Measurements from ENCODE around the gene COPS4. TPM values are rescaled to one million over a fixed set of nuclear protein-coding genes. Genes with fewer than 3 reads are reported as not detected.
A peak's percentile ranks its signal among the peaks of the same experiment; 100 is the strongest.
"Not testable (repeated sequence)": the region's sequence is repeated elsewhere in the genome, so short reads cannot be mapped to it uniquely, and the experiment has no call there.

Gene COPS4
- 27.6 and 39.5 TPM in 2 replicates for total RNA-seq

GRCh38 chr4:83034630-83035494 is at the start of gene COPS4:
Gene COPS4 (plus strand): TSS chr4:83035183. CDS start chr4:83035225, 42 bp downstream.
- Histone ChIP-seq H3K4me3 (ENCODE audit: low read depth, low read length) (peak within 1 kb of the TSS; percentile 75), H3K36me3 (ENCODE audit: control insufficient read depth, insufficient read depth, low read length) (no peaks in the 10 kb centered on the region), H3K27me3 (ENCODE audit: control insufficient read depth, insufficient read depth, low read length) (no peaks in the 10 kb centered on the region)
- TF ChIP-seq, protein P1, sequence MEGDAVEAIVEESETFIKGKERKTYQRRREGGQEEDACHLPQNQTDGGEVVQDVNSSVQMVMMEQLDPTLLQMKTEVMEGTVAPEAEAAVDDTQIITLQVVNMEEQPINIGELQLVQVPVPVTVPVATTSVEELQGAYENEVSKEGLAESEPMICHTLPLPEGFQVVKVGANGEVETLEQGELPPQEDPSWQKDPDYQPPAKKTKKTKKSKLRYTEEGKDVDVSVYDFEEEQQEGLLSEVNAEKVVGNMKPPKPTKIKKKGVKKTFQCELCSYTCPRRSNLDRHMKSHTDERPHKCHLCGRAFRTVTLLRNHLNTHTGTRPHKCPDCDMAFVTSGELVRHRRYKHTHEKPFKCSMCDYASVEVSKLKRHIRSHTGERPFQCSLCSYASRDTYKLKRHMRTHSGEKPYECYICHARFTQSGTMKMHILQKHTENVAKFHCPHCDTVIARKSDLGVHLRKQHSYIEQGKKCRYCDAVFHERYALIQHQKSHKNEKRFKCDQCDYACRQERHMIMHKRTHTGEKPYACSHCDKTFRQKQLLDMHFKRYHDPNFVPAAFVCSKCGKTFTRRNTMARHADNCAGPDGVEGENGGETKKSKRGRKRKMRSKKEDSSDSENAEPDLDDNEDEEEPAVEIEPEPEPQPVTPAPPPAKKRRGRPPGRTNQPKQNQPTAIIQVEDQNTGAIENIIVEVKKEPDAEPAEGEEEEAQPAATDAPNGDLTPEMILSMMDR (IDR thresholded peaks at IDR 0.05; ENCODE audit: insufficient read depth, low read length, poor library complexity, severe bottlenecking), result peak; percentile 25
- peak; percentile 98 for DNase-seq (ENCODE audit: low read depth)

DNA sequence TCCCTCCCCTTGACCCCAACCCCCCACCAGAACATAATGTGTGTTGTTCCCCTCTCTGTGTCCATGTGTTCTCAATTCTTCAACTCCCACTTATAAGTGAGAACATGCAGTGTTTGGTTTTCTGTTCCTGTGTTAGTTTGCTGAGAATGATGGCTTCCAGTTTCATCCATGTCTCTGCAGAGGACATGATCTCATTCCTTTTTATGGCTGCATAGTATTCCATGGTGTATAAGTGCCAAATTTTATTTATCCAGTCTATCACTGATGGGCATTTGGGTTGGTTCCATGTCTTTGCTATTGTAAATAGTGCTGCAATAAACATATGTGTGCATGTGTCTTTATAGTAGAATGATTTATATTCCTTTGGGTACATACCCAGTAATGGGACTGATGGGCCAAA is 47.5 kb upstream of the COPS4 start:
- not testable (repeated sequence) for DNase-seq (ENCODE audit: low read depth); H3K36me3 ChIP-seq (ENCODE audit: control insufficient read depth, insufficient read depth, low read length); H3K27me3 ChIP-seq (ENCODE audit: control insufficient read depth, insufficient read depth, low read length); H3K4me3 ChIP-seq (ENCODE audit: low read depth, low read length)

DNA sequence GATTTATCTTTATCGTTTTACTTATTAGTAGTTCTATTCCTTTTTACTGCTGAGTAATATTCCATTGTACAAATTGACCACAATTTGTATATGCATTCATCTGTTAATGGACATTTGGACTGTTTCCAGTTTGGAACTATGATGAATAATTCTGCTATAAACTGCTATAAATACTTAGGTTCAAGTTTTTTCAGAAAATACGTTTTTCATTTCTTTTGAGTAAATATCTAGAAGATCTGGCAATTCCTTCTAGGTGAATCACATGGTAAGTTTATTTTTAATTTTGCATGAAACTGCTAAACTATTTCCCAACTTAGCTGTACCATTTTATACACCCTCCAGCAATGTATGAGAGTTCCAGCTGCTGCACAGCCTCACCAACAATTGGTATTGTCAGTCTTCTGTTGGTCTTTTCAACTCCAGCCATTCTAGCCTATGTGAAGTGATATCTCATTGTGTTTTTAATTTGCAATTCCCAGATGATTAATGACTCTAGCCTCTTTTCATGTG is 46.6 kb upstream of the COPS4 start:
- Histone ChIP-seq H3K4me3 (ENCODE audit: low read depth, low read length) (no peak overlapping the region), H3K27me3 (ENCODE audit: control insufficient read depth, insufficient read depth, low read length) (no peaks in the 10 kb centered on the region), H3K36me3 (ENCODE audit: control insufficient read depth, insufficient read depth, low read length) (no peaks in the 10 kb centered on the region)
- TF ChIP-seq, protein P1 (IDR thresholded peaks at IDR 0.05; ENCODE audit: insufficient read depth, low read length, poor library complexity, severe bottlenecking), result no peak
- DNase-seq (ENCODE audit: low read depth), result no peak

DNA sequence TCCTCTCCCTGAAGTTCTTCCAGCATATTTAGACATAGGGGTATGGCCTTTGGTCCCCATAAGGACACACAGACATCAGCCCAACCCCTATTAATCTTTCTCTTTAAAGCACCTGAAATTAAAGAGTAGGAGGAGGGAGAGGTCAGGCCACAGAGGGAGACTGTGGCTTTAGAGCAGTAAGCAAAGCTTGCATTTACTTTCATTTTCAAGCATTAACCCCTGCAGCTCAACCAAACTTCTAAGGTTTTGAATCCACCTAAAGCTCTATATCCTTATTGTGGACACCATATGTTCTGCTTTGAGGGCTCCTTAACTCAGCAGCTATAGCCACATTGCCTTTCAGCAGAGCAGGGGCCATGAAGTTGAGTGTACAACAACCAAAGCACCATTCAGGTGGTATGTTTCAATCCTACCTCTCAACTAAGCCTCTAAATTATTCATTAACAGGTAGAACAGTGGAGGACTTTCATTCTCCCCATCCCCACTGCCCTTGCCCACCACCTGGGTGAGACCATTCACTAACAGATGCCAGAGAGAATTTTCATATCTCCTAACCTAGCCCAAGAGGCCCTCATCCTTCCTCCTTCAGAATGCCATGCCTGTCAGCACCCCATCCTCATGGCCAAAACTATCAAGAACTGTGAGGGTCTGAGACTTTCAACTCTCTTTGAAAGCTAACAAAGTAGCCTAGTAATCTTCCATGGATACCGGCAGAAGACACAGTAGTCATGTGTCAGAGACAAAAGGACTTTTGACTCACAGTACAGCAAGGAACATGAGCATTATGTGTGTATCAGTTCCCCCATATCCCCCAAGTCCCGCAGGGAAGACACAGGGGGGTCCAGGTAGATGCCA is 45.2 kb upstream of the COPS4 start:
- Histone ChIP-seq H3K27me3 (ENCODE audit: control insufficient read depth, insufficient read depth, low read length) (no peaks in the 10 kb centered on the region), H3K4me3 (ENCODE audit: low read depth, low read length) (no peak overlapping the region), H3K36me3 (ENCODE audit: control insufficient read depth, insufficient read depth, low read length) (no peaks in the 10 kb centered on the region)
- DNase-seq (ENCODE audit: low read depth), result no peak
- TF ChIP-seq, protein P1 (IDR thresholded peaks at IDR 0.05; ENCODE audit: insufficient read depth, low read length, poor library complexity, severe bottlenecking), result no peak

DNA sequence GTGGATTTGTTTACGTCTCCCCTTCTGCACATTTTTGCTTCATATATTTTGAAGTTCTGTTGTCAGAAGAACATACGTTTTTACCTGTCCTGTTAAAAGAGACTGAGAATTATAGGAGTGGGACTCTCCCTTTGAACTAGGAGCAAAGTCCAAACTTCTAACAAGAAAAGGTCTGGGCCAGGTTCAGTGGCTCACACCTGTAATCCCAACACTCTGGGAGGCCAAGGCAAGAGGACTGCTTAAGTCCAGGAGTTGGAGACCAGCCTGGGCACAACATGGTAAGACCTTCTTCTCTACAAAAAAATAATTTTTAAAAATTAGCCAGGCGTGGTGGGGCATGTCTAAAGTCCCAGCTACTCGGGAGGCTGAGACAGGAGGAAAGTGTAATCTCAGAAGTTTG is 40.1 kb upstream of the COPS4 start:
- DNase-seq (ENCODE audit: low read depth), result no peak
- Histone ChIP-seq H3K4me3 (ENCODE audit: low read depth, low read length) (no peak overlapping the region), H3K36me3 (ENCODE audit: control insufficient read depth, insufficient read depth, low read length) (peaks cover 1% of the 10 kb centered on the region), H3K27me3 (ENCODE audit: control insufficient read depth, insufficient read depth, low read length) (no peaks in the 10 kb centered on the region)
- TF ChIP-seq, protein P1 (IDR thresholded peaks at IDR 0.05; ENCODE audit: insufficient read depth, low read length, poor library complexity, severe bottlenecking), result no peak

DNA sequence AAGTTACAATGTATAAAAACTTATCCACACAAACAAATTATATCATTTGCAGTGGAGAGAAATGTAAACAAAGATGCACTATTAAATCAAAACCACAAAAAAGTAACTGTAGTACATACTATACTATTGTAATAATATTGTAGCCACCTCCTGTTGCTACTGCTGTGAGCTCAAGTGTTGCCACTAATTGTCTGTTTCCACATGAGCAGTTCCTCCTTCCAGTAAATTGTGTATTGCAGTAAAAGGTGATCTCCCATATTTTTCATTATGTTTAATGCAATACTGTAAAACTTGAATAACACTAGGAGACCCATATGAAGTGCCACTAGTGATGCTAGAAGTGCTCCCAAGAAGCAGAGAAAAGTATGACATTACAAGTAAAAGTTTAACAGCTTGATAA is 36.1 kb upstream of the COPS4 start:
- Histone ChIP-seq H3K27me3 (ENCODE audit: control insufficient read depth, insufficient read depth, low read length) (no peaks in the 10 kb centered on the region), H3K36me3 (ENCODE audit: control insufficient read depth, insufficient read depth, low read length) (peaks cover 1% of the 10 kb centered on the region), H3K4me3 (ENCODE audit: low read depth, low read length) (no peak overlapping the region)
- TF ChIP-seq, protein P1 (IDR thresholded peaks at IDR 0.05; ENCODE audit: insufficient read depth, low read length, poor library complexity, severe bottlenecking), result no peak
- no peak for DNase-seq (ENCODE audit: low read depth)
